Skeletal muscle tissue (tissue), 4 donors: ENCODE measurements around the gene HPCA. TPM values are rescaled to one million over a fixed set of nuclear protein-coding genes. Genes with fewer than 3 reads are reported as not detected.

ENCODE experiments used
- H3K27ac ChIP-seq: one replicate; pipeline ENCODE4 v1.7.0; 2013; ENCODE audit warnings: mild to moderate bottlenecking, low read depth, low read length, inconsistent platforms
- H3K27me3 ChIP-seq, 3 donors: one replicate each; pipeline ENCODE4 v1.7.0; 2013; ENCODE audit warnings: low read length in 3 of 3; ENCODE audit not compliant: control insufficient read depth in 3 of 3, insufficient read depth in 3 of 3
- H3K36me3 ChIP-seq, 3 donors: one replicate each; pipeline ENCODE4 v1.7.0; 2013; ENCODE audit warnings: low read length in 3 of 3; ENCODE audit not compliant: control insufficient read depth in 3 of 3, insufficient read depth in 3 of 3
- H3K4me1 ChIP-seq, 3 donors: one replicate each; pipeline ENCODE4 v1.7.0; 2013; ENCODE audit warnings: low read length in 3 of 3, mild to moderate bottlenecking in 3 of 3; ENCODE audit not compliant: control insufficient read depth in 3 of 3, insufficient read depth in 3 of 3
- H3K4me3 ChIP-seq, 3 donors: one replicate each; pipeline ENCODE4 v1.7.0; 2013; ENCODE audit warnings: low read length in 3 of 3
- H3K9ac ChIP-seq, 3 donors: one replicate each; pipeline ENCODE4 v1.7.0; 2013; ENCODE audit warnings: low read length in 3 of 3, mild to moderate bottlenecking in 3 of 3, moderate library complexity in 2 of 3, low read depth in 1 of 3
- H3K9me3 ChIP-seq, 3 donors: one replicate each; pipeline ENCODE4 v1.7.0; 2013; ENCODE audit warnings: low read length in 3 of 3; ENCODE audit not compliant: control insufficient read depth in 3 of 3
- total RNA-seq: library from RNA; depleted of rRNA; stranded (reverse); fragments of >200 nt; gene quantifications from one replicate; pipeline ENCODE4 v1.2.3, GENCODE V29; 2014
- donor health status: Osteomylitis.

The HPCA gene
- total RNA-seq, 1 donor from 2014 or later = not detected

GRCh38 chr1:32894681-32895080 lies 8.4 kb downstream of the HPCA start:
- H3K27me3 ChIP-seq = peaks cover 28 to 50% (median 29%) of the 10 kb centered on the region in 3 donors

GRCh38 chr1:32895325-32896215 lies 9.3 kb downstream of the HPCA start:
- H3K4me3 ChIP-seq = no peak overlapping the region
- H3K9ac ChIP-seq = no peak overlapping the region
- H3K9me3 ChIP-seq = no peaks in the 10 kb centered on the region
- H3K27me3 ChIP-seq = peaks cover 22 to 49% (median 25%) of the 10 kb centered on the region in 3 donors
- no peak overlapping the region for H3K27ac ChIP-seq
- H3K4me1 ChIP-seq = peaks cover 2 to 7% (median 3%) of the 10 kb centered on the region in 3 donors
- H3K36me3 ChIP-seq = no peaks in the 10 kb centered on the region

More at GRCh38 chr1:32894681-32895080, 8.4 kb downstream of the HPCA start:
- H3K36me3 ChIP-seq = no peaks in the 10 kb centered on the region
- H3K4me3 ChIP-seq = no peak overlapping the region
- H3K9ac ChIP-seq = no peak overlapping the region
- no peaks in the 10 kb centered on the region for H3K9me3 ChIP-seq
- H3K27ac ChIP-seq = no peak overlapping the region
- peaks cover 0 to 6% (median 0%) of the 10 kb centered on the region in 3 donors for H3K4me1 ChIP-seq

DNA sequence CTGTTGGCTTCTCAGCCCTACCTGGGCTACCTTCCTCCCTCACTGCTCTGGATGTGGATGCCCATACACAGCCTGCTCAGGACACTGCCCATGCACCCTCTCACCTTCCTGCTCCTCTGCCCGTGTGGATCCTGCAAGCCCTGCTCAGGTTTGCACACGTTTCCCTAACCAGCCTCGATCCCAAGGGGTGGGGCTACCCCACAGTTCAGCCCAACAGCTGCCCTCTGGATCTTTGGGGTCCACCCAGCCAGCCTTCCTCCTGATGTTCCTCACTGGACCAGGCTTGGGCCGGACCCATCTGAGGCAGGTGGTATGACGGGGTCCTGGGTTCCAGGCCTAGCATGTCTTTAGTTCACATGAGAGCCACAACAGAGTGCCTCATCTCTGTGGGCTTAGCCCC lies 10.2 kb downstream of the HPCA start:
- H3K27ac ChIP-seq = no peak overlapping the region
- H3K4me3 ChIP-seq = no peak overlapping the region
- peaks cover 16 to 43% (median 26%) of the 10 kb centered on the region in 3 donors for H3K27me3 ChIP-seq
- no peaks in the 10 kb centered on the region for H3K9me3 ChIP-seq
- no peaks in the 10 kb centered on the region for H3K36me3 ChIP-seq
- no peak overlapping the region for H3K9ac ChIP-seq
- peaks cover 7 to 12% (median 7%) of the 10 kb centered on the region in 3 donors for H3K4me1 ChIP-seq

DNA sequence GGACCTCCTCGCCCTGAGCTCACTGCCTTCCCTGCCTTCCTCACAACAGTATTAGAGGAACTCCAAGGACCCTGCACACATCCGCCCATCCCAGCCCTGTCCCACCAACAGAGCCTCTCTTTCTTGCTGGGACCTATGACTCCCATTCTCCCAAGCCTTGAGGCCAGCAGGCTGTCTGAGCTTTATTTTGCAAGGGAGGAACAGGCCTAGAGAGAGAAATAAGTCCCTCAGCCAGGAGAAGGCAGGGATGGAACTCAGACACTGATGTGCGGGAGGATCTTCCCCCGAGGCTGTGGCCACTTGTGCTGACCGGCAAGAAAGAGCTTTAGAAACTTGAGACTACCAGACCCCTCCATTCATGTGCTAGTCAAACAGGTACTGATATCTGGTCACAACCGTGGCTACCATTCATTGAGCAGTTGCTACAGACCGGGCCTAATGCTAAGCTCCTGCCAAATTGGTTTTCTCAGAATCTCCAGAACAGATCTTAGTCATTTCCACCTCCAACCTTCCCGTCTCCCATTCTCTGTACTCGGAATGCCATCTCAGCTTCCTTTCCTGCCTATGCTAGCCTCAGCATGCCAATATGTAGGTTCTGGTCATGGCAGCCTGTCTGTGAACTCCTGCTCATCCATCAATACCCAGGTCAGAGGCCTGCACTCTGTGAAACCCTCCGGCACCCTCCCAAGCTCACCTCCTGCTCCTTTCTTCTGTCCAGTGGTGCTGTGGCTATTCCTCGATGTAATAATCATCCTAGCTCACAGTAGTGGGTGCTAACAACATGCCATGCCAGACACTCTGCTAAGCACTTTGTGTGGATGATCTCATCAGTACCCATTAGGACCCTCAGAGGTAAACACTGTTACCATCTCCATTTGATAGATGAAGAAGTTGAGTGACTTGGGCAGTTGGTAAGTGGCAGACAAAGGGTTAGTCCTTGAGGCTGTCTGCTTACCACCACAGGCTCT lies 11.1 kb downstream of the HPCA start:
- Histone ChIP-seq H3K4me3 (no peak overlapping the region), H3K36me3 (no peaks in the 10 kb centered on the region), H3K27ac (no peak overlapping the region), H3K9me3 (no peaks in the 10 kb centered on the region), H3K27me3 (peaks cover 8 to 37% (median 24%) of the 10 kb centered on the region in 3 donors), H3K9ac (no peak overlapping the region), H3K4me1 (peaks cover 10 to 14% (median 11%) of the 10 kb centered on the region in 3 donors)

GRCh38 chr1:32898056-32898455 lies 11.8 kb downstream of the HPCA start:
- no peaks in the 10 kb centered on the region for H3K9me3 ChIP-seq
- H3K36me3 ChIP-seq = no peaks in the 10 kb centered on the region
- H3K9ac ChIP-seq = no peak overlapping the region
- H3K27me3 ChIP-seq = peaks cover 3 to 35% (median 23%) of the 10 kb centered on the region in 3 donors
- no peak overlapping the region for H3K4me3 ChIP-seq
- no peak overlapping the region for H3K27ac ChIP-seq
- peaks cover 9 to 11% (median 10%) of the 10 kb centered on the region in 3 donors for H3K4me1 ChIP-seq

DNA sequence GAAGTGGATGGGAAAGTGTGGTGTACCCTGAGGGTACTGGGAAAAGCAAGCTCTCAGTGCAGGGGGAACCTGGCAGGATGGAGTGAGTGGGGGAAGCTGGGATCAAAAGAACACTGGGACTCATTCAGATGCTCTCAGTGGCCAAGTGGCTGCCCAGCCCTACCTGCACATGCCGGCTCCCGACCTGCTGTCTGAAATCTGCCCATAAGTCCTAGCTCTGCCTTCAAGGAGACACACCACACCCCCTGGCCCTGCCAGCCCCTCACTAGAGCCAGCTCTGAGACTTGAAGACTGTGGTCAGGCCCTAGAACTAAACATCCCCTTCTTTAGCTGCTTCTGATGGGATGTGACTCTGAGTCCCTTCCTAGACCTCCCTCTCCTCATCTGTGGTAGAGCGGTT lies 12.7 kb downstream of the HPCA start:
- Histone ChIP-seq H3K36me3 (no peaks in the 10 kb centered on the region), H3K27me3 (peaks cover 0 to 29% (median 17%) of the 10 kb centered on the region in 3 donors), H3K9ac (no peak overlapping the region), H3K27ac (no peak overlapping the region), H3K9me3 (no peaks in the 10 kb centered on the region), H3K4me3 (no peak overlapping the region), H3K4me1 (peaks cover 9 to 11% (median 10%) of the 10 kb centered on the region in 3 donors)

DNA sequence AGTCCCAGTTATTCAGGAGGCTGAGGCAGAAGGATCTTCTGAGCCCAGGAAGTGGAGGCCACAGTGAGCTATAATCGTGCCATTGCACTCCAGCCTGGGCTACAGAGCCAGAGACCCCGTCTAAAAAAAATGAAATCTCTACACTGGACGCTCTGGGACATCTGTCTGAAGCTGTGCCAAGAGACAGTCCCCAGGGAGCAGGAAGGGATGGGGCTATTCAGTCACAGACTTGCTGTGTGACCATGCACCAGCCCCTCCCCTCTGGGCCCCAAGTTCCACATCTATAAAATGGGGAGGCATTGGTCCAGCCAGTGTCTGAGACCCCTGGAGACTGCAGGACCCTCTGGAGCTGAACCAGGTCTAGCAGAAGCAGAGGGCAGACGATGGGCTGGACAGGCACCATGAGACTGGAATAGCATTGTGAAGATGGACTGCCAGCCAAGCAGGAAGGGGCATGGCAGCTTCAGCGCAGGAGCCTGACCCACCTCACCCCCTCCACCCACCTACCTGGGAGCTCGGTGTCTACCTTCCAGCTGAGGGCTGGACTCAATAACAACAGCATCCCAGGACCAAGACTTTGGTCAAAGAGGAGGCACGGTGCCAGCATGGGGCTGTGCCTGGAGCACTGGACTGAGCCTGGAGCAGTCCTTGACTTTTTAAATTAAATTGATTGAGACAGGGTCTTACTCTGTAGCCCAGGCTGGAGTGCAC lies 13.4 kb downstream of the HPCA start:
- peaks cover 9 to 11% (median 10%) of the 10 kb centered on the region in 3 donors for H3K4me1 ChIP-seq
- no peaks in the 10 kb centered on the region for H3K36me3 ChIP-seq
- no peak overlapping the region for H3K9ac ChIP-seq
- H3K27me3 ChIP-seq = peaks cover 0 to 26% (median 17%) of the 10 kb centered on the region in 3 donors
- H3K4me3 ChIP-seq = no peak overlapping the region
- H3K9me3 ChIP-seq = no peaks in the 10 kb centered on the region
- H3K27ac ChIP-seq = no peak overlapping the region

DNA sequence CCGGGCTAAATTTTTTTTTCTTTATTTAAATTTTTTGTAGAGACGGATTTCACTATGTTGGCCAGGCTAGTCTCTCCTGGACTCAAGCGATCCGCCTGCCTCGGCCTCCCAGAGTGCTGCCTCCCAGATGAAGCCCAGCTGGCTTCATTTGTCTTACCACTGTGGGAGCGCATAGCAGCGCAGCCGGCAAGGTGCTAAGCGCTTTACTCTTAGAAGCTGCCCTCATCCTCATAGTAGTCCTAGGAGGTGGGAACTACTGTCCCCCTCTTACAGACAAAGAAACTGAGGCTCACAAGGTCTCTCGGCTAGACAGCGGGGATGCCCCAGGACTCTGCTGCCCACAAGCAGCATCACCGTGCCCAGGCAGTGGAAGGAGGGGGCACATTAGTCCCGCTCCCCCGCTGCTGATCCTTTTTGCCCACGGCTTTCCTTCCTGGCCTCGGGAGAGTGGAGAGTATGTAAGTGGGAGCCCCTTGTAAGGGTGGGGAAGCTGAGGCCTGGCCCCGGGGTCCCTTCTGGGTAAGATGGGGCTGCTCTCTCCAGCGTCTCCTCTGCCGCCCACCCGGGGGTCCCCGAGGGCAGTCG lies 14.2 kb downstream of the HPCA start:
- Histone ChIP-seq H3K4me1 (peaks cover 9 to 11% (median 10%) of the 10 kb centered on the region in 3 donors), H3K27ac (no peak overlapping the region), H3K9ac (peak overlapping the region in 2 of 3 donors; percentile 38 to 68), H3K4me3 (peak overlapping the region; percentile 60 to 66 (median 63)), H3K27me3 (peaks cover 0 to 22% (median 17%) of the 10 kb centered on the region in 3 donors), H3K36me3 (no peaks in the 10 kb centered on the region), H3K9me3 (no peaks in the 10 kb centered on the region)
